GM23338 (cell line): Measurements from ENCODE around the gene F7. TPM values are rescaled to one million over a fixed set of nuclear protein-coding genes. Genes with fewer than 3 reads are reported as not detected.

Source experiments
- ATAC-seq: fragments of 200-7000 bp; cut with Tn5 transposase; 3 replicates; pipeline ENCODE4 v1.9.1; 2020
- DNase-seq: peaks from one replicate; pipeline ENCODE4 v3.0.0-alpha.2; 2015; ENCODE audit warnings: low spot score
- H2AFZ ChIP-seq: fragments of 200-600 bp; sonication (generic); 2 replicates; pipeline ENCODE4 v1.8.0; 2016; ENCODE audit warnings: antibody characterized with exemption, mild to moderate bottlenecking, moderate library complexity
- H3F3A ChIP-seq: fragments of 200-600 bp; sonication (generic); replicated peaks from 2 replicates; pipeline ENCODE4 v1.8.0; 2017; ENCODE audit warnings: antibody characterized with exemption, mixed run types, low read depth
- H3K27ac ChIP-seq: fragments of 200-600 bp; sonication (generic); 2 replicates; pipeline ENCODE4 v1.6.1; 2016; ENCODE audit warnings: low read depth
- H3K27me3 ChIP-seq: fragments of 200-600 bp; sonication (generic); 2 replicates; pipeline ENCODE4 v1.8.0; 2016; ENCODE audit warnings: mild to moderate bottlenecking, mixed run types, moderate library complexity; ENCODE audit not compliant: insufficient read depth
- H3K36me3 ChIP-seq: fragments of 200-600 bp; sonication (generic); 2 replicates; pipeline ENCODE4 v1.8.0; 2016; ENCODE audit warnings: mild to moderate bottlenecking; ENCODE audit not compliant: insufficient read depth
- H3K4me1 ChIP-seq: fragments of 200-600 bp; sonication (generic); 2 replicates; pipeline ENCODE4 v1.8.0; 2016; ENCODE audit warnings: mild to moderate bottlenecking, moderate library complexity; ENCODE audit not compliant: insufficient read depth
- H3K4me2 ChIP-seq: fragments of 200-600 bp; sonication (generic); 2 replicates; pipeline ENCODE4 v1.7.1; 2017; ENCODE audit warnings: mixed run types
- H3K4me3 ChIP-seq: fragments of 200-600 bp; sonication (generic); 2 replicates; pipeline ENCODE4 v1.6.1; 2016; ENCODE audit warnings: mixed run types
- H3K79me2 ChIP-seq: fragments of 200-600 bp; sonication (generic); replicated peaks from 2 replicates; pipeline ENCODE4 v1.8.0; 2017; ENCODE audit warnings: mild to moderate bottlenecking; ENCODE audit not compliant: insufficient read depth
- H3K9me2 ChIP-seq: fragments of 200-600 bp; sonication (generic); 2 replicates; pipeline ENCODE4 v1.8.0; 2017; ENCODE audit not compliant: insufficient read depth
- H4K20me1 ChIP-seq: fragments of 200-600 bp; sonication (generic); replicated peaks from 2 replicates; pipeline ENCODE4 v1.8.0; 2017; ENCODE audit warnings: mild to moderate bottlenecking; ENCODE audit not compliant: insufficient read depth
- H3K27ac Mint-ChIP-seq: 2 replicates; pipeline ENCODE4 v1.8.0; 2020; ENCODE audit warnings: inconsistent platforms, mild to moderate bottlenecking, moderate library complexity, mixed read lengths
- H3K27me3 Mint-ChIP-seq: 3 replicates; pipeline ENCODE4 v1.8.0; 2022; ENCODE audit warnings: low read depth, mild to moderate bottlenecking, moderate library complexity, mixed read lengths, inconsistent platforms; ENCODE audit not compliant: insufficient read depth, poor library complexity
- H3K36me3 Mint-ChIP-seq: 3 replicates; pipeline ENCODE4 v1.8.0; 2021; ENCODE audit warnings: low read depth, mild to moderate bottlenecking, inconsistent platforms, moderate library complexity, mixed read lengths
- H3K4me1 Mint-ChIP-seq: 3 replicates; pipeline ENCODE4 v1.8.0; 2020; ENCODE audit warnings: mild to moderate bottlenecking, inconsistent platforms, mixed read lengths
- H3K4me3 Mint-ChIP-seq: 3 replicates; pipeline ENCODE4 v1.8.0; 2021; ENCODE audit warnings: moderate library complexity, mild to moderate bottlenecking, inconsistent platforms, mixed read lengths
- H3K9me3 Mint-ChIP-seq: 3 replicates; pipeline ENCODE4 v1.8.0; 2020; ENCODE audit warnings: moderate library complexity, mild to moderate bottlenecking, inconsistent platforms, mixed read lengths
- CREB1 ChIP-seq: fragments of 250-450 bp; sonication (Bioruptor Pico); IDR thresholded peaks from 2 replicates; pipeline ENCODE4 v1.5.0; 2020; ENCODE audit warnings: low read depth, mild to moderate bottlenecking, moderate library complexity
- EZH2phosphoT487 ChIP-seq: fragments of 200-600 bp; sonication (generic); IDR thresholded peaks from one replicate; pipeline ENCODE4 v1.8.1; 2018; ENCODE audit warnings: antibody characterized with exemption; ENCODE audit not compliant: unreplicated experiment
- JUNB ChIP-seq: IDR thresholded peaks from one replicate; pipeline ENCODE4 v1.6.1; 2016; ENCODE audit warnings: antibody characterized with exemption; ENCODE audit not compliant: unreplicated experiment
- STAT1 ChIP-seq: IDR thresholded peaks from one replicate; pipeline ENCODE4 v1.6.1; 2016; ENCODE audit warnings: antibody characterized with exemption; ENCODE audit not compliant: unreplicated experiment
- polyA plus RNA-seq: library from polyadenylated mRNA; unstranded; fragments of >200 nt; fragmentation: Nextera tagmentation; extraction: Ambion mirVana; gene quantifications from 2 replicates; pipeline ENCODE4 v1.2.1, GENCODE V29; 2016
- total RNA-seq: library from RNA; depleted of rRNA; stranded (reverse); fragments of >200 nt; shearing (Covaris generic); gene quantifications from 2 replicates; pipeline ENCODE4 v1.2.3, GENCODE V29; 2014
- TF ChIP-seq, protein P1 (sequence below): fragments of 250-450 bp; sonication (Bioruptor Pico); IDR thresholded peaks from 2 replicates; pipeline ENCODE4 v1.5.0; 2020; ENCODE audit warnings: mild to moderate bottlenecking, moderate library complexity
- TF ChIP-seq, protein P2 (sequence below): IDR thresholded peaks from one replicate; pipeline ENCODE4 v1.6.1; 2018; ENCODE audit warnings: antibody characterized with exemption; ENCODE audit not compliant: unreplicated experiment

The F7 gene
- total and polyA plus RNA-seq, 2 experiments from 2014 or later = 0.16 to 0.24 TPM

DNA sequence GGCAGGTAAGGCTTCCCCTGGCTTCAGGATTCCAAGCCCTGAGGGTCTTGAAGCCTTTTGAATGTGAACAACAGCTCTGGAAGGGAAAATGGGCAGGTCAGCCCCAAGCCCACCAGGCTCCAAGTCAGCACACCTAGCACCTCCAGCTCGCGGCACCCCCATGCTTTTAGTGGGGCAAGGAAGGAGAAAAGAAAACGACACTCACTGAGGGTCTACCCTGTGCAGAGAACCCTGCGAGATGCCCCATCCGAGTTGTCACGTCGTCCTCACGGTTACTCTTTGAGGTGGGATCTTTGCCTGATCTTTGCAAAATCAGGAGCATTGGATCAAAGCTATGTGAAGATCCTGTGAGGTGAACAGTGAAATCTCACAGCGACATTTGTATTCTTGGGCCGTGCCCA lies 11.3 kb downstream of the F7 start (continued):
- TF ChIP-seq, protein P1, sequence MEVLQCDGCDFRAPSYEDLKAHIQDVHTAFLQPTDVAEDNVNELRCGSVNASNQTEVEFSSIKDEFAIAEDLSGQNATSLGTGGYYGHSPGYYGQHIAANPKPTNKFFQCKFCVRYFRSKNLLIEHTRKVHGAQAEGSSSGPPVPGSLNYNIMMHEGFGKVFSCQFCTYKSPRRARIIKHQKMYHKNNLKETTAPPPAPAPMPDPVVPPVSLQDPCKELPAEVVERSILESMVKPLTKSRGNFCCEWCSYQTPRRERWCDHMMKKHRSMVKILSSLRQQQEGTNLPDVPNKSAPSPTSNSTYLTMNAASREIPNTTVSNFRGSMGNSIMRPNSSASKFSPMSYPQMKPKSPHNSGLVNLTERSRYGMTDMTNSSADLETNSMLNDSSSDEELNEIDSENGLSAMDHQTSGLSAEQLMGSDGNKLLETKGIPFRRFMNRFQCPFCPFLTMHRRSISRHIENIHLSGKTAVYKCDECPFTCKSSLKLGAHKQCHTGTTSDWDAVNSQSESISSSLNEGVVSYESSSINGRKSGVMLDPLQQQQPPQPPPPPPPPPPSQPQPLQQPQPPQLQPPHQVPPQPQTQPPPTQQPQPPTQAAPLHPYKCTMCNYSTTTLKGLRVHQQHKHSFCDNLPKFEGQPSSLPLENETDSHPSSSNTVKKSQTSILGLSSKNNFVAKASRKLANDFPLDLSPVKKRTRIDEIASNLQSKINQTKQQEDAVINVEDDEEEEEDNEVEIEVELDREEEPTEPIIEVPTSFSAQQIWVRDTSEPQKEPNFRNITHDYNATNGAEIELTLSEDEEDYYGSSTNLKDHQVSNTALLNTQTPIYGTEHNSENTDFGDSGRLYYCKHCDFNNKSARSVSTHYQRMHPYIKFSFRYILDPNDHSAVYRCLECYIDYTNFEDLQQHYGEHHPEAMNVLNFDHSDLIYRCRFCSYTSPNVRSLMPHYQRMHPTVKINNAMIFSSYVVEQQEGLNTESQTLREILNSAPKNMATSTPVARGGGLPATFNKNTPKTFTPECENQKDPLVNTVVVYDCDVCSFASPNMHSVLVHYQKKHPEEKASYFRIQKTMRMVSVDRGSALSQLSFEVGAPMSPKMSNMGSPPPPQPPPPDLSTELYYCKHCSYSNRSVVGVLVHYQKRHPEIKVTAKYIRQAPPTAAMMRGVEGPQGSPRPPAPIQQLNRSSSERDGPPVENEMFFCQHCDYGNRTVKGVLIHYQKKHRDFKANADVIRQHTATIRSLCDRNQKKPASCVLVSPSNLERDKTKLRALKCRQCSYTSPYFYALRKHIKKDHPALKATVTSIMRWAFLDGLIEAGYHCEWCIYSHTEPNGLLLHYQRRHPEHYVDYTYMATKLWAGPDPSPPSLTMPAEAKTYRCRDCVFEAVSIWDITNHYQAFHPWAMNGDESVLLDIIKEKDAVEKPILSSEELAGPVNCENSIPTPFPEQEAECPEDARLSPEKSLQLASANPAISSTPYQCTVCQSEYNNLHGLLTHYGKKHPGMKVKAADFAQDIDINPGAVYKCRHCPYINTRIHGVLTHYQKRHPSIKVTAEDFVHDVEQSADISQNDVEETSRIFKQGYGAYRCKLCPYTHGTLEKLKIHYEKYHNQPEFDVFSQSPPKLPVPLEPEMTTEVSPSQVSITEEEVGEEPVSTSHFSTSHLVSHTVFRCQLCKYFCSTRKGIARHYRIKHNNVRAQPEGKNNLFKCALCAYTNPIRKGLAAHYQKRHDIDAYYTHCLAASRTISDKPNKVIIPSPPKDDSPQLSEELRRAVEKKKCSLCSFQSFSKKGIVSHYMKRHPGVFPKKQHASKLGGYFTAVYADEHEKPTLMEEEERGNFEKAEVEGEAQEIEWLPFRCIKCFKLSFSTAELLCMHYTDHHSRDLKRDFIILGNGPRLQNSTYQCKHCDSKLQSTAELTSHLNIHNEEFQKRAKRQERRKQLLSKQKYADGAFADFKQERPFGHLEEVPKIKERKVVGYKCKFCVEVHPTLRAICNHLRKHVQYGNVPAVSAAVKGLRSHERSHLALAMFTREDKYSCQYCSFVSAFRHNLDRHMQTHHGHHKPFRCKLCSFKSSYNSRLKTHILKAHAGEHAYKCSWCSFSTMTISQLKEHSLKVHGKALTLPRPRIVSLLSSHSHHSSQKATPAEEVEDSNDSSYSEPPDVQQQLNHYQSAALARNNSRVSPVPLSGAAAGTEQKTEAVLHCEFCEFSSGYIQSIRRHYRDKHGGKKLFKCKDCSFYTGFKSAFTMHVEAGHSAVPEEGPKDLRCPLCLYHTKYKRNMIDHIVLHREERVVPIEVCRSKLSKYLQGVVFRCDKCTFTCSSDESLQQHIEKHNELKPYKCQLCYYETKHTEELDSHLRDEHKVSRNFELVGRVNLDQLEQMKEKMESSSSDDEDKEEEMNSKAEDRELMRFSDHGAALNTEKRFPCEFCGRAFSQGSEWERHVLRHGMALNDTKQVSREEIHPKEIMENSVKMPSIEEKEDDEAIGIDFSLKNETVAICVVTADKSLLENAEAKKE (CRISPR knock-in tag) = no peak

- no peaks in the 10 kb centered on the region for H3K79me2 ChIP-seq
- no peaks in the 10 kb centered on the region for H3F3A ChIP-seq
- DNase-seq (no peak), ATAC-seq (no peak)
- H2AFZ ChIP-seq = no peak overlapping the region
- Mint-ChIP-seq H3K4me3 (no peak overlapping the region), H3K36me3 (no peaks in the 10 kb centered on the region; the same call in 2 of the 3 replicates), H3K27ac (no peak overlapping the region), H3K9me3 (peaks cover 3% of the 10 kb centered on the region; the same call in 1 of the 3 replicates), H3K27me3 (peaks cover 10% of the 10 kb centered on the region), H3K4me1 (peaks cover 2% of the 10 kb centered on the region; the same call in 2 of the 3 replicates)
- H3K4me2 ChIP-seq = no peak overlapping the region
- no peaks in the 10 kb centered on the region for H3K27me3 ChIP-seq
- no peak overlapping the region for H3K27ac ChIP-seq
- no peaks in the 10 kb centered on the region for H3K36me3 ChIP-seq
- H3K4me1 ChIP-seq = no peaks in the 10 kb centered on the region
- H4K20me1 ChIP-seq = no peaks in the 10 kb centered on the region
- no peak overlapping the region for H3K4me3 ChIP-seq
- no peak for TF ChIP-seq CREB1 (CRISPR knock-in tag)
- TF ChIP-seq JUNB = no peak
- TF ChIP-seq, protein P2, sequence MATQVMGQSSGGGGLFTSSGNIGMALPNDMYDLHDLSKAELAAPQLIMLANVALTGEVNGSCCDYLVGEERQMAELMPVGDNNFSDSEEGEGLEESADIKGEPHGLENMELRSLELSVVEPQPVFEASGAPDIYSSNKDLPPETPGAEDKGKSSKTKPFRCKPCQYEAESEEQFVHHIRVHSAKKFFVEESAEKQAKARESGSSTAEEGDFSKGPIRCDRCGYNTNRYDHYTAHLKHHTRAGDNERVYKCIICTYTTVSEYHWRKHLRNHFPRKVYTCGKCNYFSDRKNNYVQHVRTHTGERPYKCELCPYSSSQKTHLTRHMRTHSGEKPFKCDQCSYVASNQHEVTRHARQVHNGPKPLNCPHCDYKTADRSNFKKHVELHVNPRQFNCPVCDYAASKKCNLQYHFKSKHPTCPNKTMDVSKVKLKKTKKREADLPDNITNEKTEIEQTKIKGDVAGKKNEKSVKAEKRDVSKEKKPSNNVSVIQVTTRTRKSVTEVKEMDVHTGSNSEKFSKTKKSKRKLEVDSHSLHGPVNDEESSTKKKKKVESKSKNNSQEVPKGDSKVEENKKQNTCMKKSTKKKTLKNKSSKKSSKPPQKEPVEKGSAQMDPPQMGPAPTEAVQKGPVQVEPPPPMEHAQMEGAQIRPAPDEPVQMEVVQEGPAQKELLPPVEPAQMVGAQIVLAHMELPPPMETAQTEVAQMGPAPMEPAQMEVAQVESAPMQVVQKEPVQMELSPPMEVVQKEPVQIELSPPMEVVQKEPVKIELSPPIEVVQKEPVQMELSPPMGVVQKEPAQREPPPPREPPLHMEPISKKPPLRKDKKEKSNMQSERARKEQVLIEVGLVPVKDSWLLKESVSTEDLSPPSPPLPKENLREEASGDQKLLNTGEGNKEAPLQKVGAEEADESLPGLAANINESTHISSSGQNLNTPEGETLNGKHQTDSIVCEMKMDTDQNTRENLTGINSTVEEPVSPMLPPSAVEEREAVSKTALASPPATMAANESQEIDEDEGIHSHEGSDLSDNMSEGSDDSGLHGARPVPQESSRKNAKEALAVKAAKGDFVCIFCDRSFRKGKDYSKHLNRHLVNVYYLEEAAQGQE = no peak
- TF ChIP-seq STAT1 = no peak
- TF ChIP-seq EZH2phosphoT487 = no peak
- H3K9me2 ChIP-seq = no peaks in the 10 kb centered on the region
Measured at GRCh38 chr13:113117335-113117872, 11.8 kb downstream of the F7 start.
